GM12891 (cell line): Measurements from ENCODE around the gene HID1.

Source experiments
- DNase-seq: peaks from one replicate; pipeline ENCODE4 v3.0.0; 2011; ENCODE audit warnings: low spot score; ENCODE audit not compliant: insufficient read length
- FAIRE-seq: peaks from 2 replicates; lab custom pipeline; 2011; peaks lifted over from hg19 to GRCh38; lab: Jason Lieb, UNC
- PAX5 ChIP-seq: IDR thresholded peaks from 2 replicates; pipeline ENCODE4 v1.6.1; 2011; ENCODE audit warnings: low read length, moderate library complexity, mild to moderate bottlenecking; ENCODE audit not compliant: insufficient read depth, severe bottlenecking
- POLR2A ChIP-seq: IDR thresholded peaks from 2 replicates; pipeline ENCODE4 v1.6.1; 2011; ENCODE audit warnings: low read depth, low read length, control low read depth
- POLR2AphosphoS5 ChIP-seq: IDR thresholded peaks from 2 replicates; pipeline ENCODE4 v1.6.1; 2011; ENCODE audit warnings: low read depth, low read length, control low read depth
- POU2F2 ChIP-seq: IDR thresholded peaks from 2 replicates; pipeline ENCODE4 v1.6.1; 2011; ENCODE audit warnings: low read depth, mild to moderate bottlenecking, control low read depth, low read length, moderate library complexity
- SPI1 ChIP-seq: IDR thresholded peaks from 2 replicates; pipeline ENCODE4 v1.6.1; 2011; ENCODE audit warnings: low read depth, low read length, control low read depth
- TAF1 ChIP-seq: IDR thresholded peaks from 2 replicates; pipeline ENCODE4 v1.6.1; 2011; ENCODE audit warnings: low read depth, low read length, control low read depth

HID1 gene

DNA sequence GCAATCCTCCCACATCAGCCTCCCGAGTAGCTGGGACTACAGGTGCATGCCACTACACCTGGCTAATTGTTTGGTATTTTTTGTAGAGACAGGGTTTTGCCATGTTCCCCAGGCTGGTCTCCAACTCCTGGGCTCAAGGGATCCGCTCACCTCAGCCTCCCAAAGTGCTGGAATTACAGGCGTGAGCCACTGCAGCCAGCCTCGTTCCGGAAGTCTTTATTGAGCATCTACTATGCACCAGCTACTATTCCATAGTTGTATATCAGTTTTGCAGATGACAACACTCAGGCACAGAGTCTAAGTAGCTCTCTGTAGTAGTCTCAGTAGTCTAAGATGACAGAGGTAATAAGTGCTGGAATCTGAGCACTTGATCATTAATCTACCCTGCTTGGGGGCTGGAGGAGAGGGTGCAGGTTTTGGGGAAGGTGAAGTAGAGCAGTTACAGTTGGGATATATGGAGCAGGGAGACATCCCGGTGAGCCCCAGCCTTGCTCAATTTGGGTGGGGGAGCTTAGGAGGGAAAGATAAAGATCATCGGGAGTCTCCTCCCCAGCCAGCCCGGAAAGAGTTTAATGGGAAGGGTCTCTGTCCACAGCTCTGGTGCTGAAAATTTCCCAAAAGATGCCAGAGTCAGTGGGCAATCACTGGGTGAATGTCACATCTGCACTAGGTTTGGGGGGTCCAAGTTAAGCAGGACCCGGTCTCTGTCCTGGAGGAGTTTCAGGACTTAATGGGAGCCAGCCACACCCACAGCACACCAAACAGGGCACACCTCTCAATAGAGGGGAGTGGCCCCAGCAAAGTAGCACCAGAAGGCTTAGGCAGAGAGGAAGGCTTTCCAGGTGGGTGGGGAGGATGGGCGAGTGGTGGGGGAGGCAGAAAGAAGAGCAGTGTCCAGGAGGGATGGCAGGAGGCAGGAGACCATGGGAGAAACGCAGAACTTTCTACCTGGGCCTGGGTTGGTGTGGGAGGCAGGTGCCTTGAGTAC, 35.2 kb downstream of the HID1 start:
- FAIRE-seq (no peak), DNase-seq (no peak)
- TF ChIP-seq SPI1 = no peak
- no peak for TF ChIP-seq POLR2AphosphoS5
- no peak for TF ChIP-seq POLR2A
- TF ChIP-seq PAX5 = no peak
- TF ChIP-seq POU2F2 = no peak
- TF ChIP-seq TAF1 = no peak

DNA sequence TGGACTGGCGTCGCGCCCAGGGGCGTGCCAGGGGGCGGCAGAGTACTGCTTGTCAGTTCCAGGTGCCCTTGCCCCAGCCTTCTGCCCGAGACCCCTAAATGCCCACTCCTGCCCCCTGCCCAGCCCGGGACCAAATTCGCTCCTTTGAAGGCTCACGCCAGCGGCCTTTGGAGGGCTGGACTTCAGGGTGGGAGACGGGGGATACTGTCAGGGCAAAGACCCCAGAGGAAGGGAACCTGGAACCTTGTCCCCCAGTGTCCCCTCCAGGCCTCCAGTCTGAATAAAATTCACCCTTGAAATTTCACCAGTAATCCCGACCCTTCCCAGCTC, 36.1 kb downstream of the HID1 start:
- TF ChIP-seq POU2F2 (no peak), POLR2A (no peak), PAX5 (no peak), POLR2AphosphoS5 (no peak), TAF1 (no peak), SPI1 (no peak)
- DNase-seq (no peak), FAIRE-seq (no peak)

DNA sequence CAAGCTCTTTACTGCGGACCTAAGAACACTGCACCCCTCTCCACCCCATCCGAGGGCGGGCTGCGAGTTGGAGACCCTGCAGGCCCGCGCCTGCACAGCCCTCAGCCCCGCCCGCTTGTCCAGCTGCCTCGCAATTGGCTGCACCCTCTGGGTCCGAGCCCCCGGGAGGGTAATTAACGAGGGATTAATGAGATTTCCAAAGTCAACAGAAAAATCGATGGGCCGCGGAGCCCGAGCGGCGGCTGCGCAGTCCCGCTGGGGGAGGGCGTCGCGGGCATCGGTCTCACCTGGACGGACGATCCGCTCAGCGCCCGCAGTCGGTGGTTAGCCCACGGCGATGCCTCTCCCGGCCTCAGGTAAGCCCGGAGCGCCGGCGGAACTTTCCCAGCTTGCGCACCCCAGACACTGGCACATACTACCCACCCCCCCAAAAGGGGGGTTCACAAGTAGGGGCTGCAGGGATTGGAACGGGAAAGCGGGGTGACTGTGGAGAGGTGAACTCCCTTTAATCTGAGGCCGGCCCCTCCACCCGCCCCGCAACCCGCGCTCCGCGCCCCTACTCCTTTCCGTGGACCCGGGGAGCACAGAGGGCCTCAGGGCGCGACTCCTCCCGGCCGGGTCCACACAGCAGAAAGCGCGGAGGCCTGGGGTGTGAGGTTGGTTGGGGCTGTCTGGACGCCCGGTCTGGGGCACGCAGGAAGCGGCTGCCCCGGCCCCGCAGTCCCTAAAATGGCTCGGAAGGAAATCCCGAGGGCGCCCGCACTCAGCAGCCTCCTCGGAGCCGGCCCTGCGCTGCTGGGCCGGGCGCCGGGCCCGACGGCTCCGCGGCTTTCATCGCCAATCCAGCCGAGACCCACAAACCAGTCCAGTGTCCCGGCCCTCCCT, 36.7 kb downstream of the HID1 start, which contains the start of gene OTOP3:
Gene OTOP3, plus strand, starts transcription at position 314 of the 885 bp plus-strand sequence. Its CDS starts 24 bp downstream, at position 338.
- TF ChIP-seq SPI1 (no peak), TAF1 (no peak), POU2F2 (no peak), POLR2AphosphoS5 (no peak), PAX5 (no peak), POLR2A (no peak)
- DNase-seq (no peak), FAIRE-seq (no peak)

GRCh38 chr17:74935048-74935447, 37.5 kb downstream of the HID1 start:
- TF ChIP-seq PAX5 (no peak), TAF1 (no peak), SPI1 (no peak), POU2F2 (no peak), POLR2AphosphoS5 (no peak), POLR2A (no peak)
- FAIRE-seq = no peak
- no peak for DNase-seq

- FAIRE-seq (no peak), DNase-seq (no peak)
- TF ChIP-seq POU2F2 (no peak), PAX5 (no peak), POLR2AphosphoS5 (no peak), POLR2A (no peak), TAF1 (no peak), SPI1 (no peak)
Measured at GRCh38 chr17:74930535-74931036, 42.0 kb downstream of the HID1 start.

- no peak for FAIRE-seq
- no peak for DNase-seq
- TF ChIP-seq SPI1 (no peak), POLR2A (no peak), PAX5 (no peak), POU2F2 (no peak), POLR2AphosphoS5 (no peak), TAF1 (no peak)
Measured at GRCh38 chr17:74928786-74929185, 43.8 kb downstream of the HID1 start.

GRCh38 chr17:74925242-74925641, 47.3 kb downstream of the HID1 start:
- no peak for TF ChIP-seq TAF1
- TF ChIP-seq POU2F2 = no peak
- TF ChIP-seq PAX5 = no peak
- TF ChIP-seq POLR2A = no peak
- no peak for TF ChIP-seq POLR2AphosphoS5
- no peak for TF ChIP-seq SPI1
- no peak for DNase-seq
- FAIRE-seq = no peak

GRCh38 chr17:74924250-74924948, 48.2 kb downstream of the HID1 start, which contains the start of gene OTOP2:
OTOP2 (plus strand) TSS chr17:74924273; CDS start chr17:74924633, 360 bp downstream.
- peak; percentile 26 for FAIRE-seq
- TF ChIP-seq SPI1 (no peak), TAF1 (no peak), PAX5 (no peak), POLR2A (no peak), POLR2AphosphoS5 (no peak), POU2F2 (no peak)

More at GRCh38 chr17:74924250-74924948, 48.2 kb downstream of the HID1 start, which contains the start of gene OTOP2:
- DNase-seq = no peak
